PC-3 (cell line): ENCODE results near the gene GLT8D1. TPM values are rescaled to one million over a fixed set of nuclear protein-coding genes. Genes with fewer than 3 reads are reported as not detected.

Experiments
- ATAC-seq: fragments of 200-7000 bp; cut with Tn5 transposase; 2 replicates; pipeline ENCODE4 v1.9.1; 2020; ENCODE audit warnings: mild to moderate bottlenecking, moderate library complexity
- BruUV-seq: library from RNA; stranded (reverse); fragments of 400-500 nt; replicated peaks from 2 replicates; lab custom pipeline; 2021; lab: Mats Ljungman, UMichigan
- CTCF ChIA-PET: fragments of 300-600 bp; sonication (Branson Sonifier 250); formaldehyde crosslinking; loops from one replicate; lab custom pipeline; 2022; ENCODE audit warnings: antibody characterized with exemption; lab: Charles Lee
- POLR2A ChIA-PET: fragments of 300-600 bp; sonication (Branson Sonifier 250); formaldehyde crosslinking; loops from one replicate; lab custom pipeline; 2022; ENCODE audit warnings: antibody characterized with exemption; ENCODE audit not compliant: unreplicated experiment; lab: Charles Lee
- DNase-seq: peaks from one replicate; pipeline ENCODE4 v3.0.0-alpha.2; 2015
- H2AFZ ChIP-seq: fragments of 300-600 bp; sonication (generic); 2 replicates; pipeline ENCODE4 v1.6.0; 2016; ENCODE audit warnings: antibody characterized with exemption, low read length
- H3F3A ChIP-seq: fragments of 300-600 bp; sonication (generic); one replicate; pipeline ENCODE4 v1.6.0; 2017; ENCODE audit warnings: antibody characterized with exemption, low read length, control low read depth, mild to moderate bottlenecking; ENCODE audit not compliant: unreplicated experiment
- H3K27ac ChIP-seq: fragments of 300-600 bp; sonication (generic); 2 replicates; pipeline ENCODE4 v1.5.1; 2016; ENCODE audit warnings: mild to moderate bottlenecking, low read length
- H3K27me3 ChIP-seq: fragments of 300-600 bp; sonication (generic); 2 replicates; pipeline ENCODE4 v1.6.1; 2016; ENCODE audit warnings: low read length, mixed read lengths
- H3K36me3 ChIP-seq: fragments of 300-600 bp; sonication (generic); 2 replicates; pipeline ENCODE4 v1.6.1; 2016; ENCODE audit warnings: low read depth, mixed run types, low read length, mixed read lengths
- H3K4me1 ChIP-seq: fragments of 300-600 bp; sonication (generic); 2 replicates; pipeline ENCODE4 v1.5.1; 2016; ENCODE audit warnings: low read length; ENCODE audit not compliant: insufficient read depth
- H3K4me2 ChIP-seq: fragments of 300-600 bp; sonication (generic); 2 replicates; pipeline ENCODE4 v1.6.0; 2016; ENCODE audit warnings: low read length
- H3K4me3 ChIP-seq: fragments of 300-600 bp; sonication (generic); 2 replicates; pipeline ENCODE4 v1.5.1; 2016; ENCODE audit warnings: mild to moderate bottlenecking, low read length, mixed read lengths
- H3K79me2 ChIP-seq: fragments of 300-600 bp; sonication (generic); 2 replicates; pipeline ENCODE4 v1.6.1; 2017; ENCODE audit warnings: low read length, mixed read lengths
- H3K9ac ChIP-seq: fragments of 300-600 bp; sonication (generic); 2 replicates; pipeline ENCODE4 v1.6.0; 2016; ENCODE audit warnings: mild to moderate bottlenecking, low read length
- H3K9me2 ChIP-seq: fragments of 300-600 bp; sonication (generic); replicated peaks from 2 replicates; pipeline ENCODE4 v1.6.1; 2016; ENCODE audit warnings: mixed run types, low read length, mixed read lengths
- H3K9me3 ChIP-seq: fragments of 300-600 bp; sonication (generic); 2 replicates; pipeline ENCODE4 v1.6.1; 2016; ENCODE audit warnings: low read length, mixed read lengths
- H4K20me1 ChIP-seq: fragments of 300-600 bp; sonication (generic); 2 replicates; pipeline ENCODE4 v1.6.1; 2016; ENCODE audit warnings: low read length, mixed read lengths
- EZH2 ChIP-seq: fragments of 300-600 bp; sonication (generic); IDR thresholded peaks from one replicate; pipeline ENCODE4 v1.6.1; 2017; ENCODE audit warnings: antibody characterized with exemption, mild to moderate bottlenecking, low read length; ENCODE audit not compliant: unreplicated experiment
- EZH2phosphoT487 ChIP-seq: fragments of 300-600 bp; sonication (generic); IDR thresholded peaks from 2 replicates; pipeline ENCODE4 v1.6.1; 2018; ENCODE audit warnings: mild to moderate bottlenecking, antibody characterized with exemption, low read length, borderline replicate concordance
- intact Hi-C: fragments of 100-400 bp; cut with micrococcal nuclease; formaldehyde crosslinking; loops from 2 replicates; pipeline ENCODE4 v1.9.0; 2023
- total RNA-seq: library from RNA; depleted of rRNA; stranded (reverse); fragments of >200 nt; gene quantifications from 2 replicates; pipeline ENCODE4 v1.2.3, GENCODE V29; 2014
- TF ChIP-seq, protein P1 (sequence below): fragments of 300-600 bp; sonication (generic); conservative IDR thresholded peaks from 2 replicates; pipeline ENCODE4 v1.5.1; 2017; ENCODE audit warnings: antibody characterized with exemption, low read depth, mild to moderate bottlenecking, low read length

GLT8D1 gene
- total RNA-seq, 1 experiment from 2014 or later, result 70.2 TPM

DNA sequence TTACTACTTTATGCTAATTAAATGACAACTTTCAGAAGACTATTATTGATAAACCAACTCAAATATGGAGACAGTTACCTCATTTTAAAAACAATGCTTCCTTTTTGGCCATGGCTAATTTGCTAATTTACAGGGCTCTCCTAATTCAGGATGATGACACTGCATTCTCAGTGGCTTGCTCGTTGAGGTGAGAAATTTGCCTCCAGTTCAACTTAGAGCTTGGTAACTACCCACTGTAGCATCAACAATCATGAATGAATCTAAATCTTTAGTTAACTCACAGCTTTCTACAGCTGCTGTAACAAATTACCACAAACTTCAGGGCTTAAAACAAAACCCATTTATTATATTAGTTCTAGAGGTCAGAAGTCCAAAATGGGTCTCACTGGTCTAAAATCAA is 33.9 kb downstream of the GLT8D1 start:
- Histone ChIP-seq H3K4me1 (peaks cover 26% of the 10 kb centered on the region), H3K4me2 (peak overlapping the region; percentile 67), H2AFZ (no peak overlapping the region), H3K27ac (peak overlapping the region; percentile 97), H3F3A (peaks cover 16% of the 10 kb centered on the region), H3K4me3 (peak overlapping the region; percentile 41), H3K9me3 (no peaks in the 10 kb centered on the region), H3K27me3 (no peaks in the 10 kb centered on the region), H3K9ac (peak overlapping the region; percentile 48), H3K79me2 (peaks cover 27% of the 10 kb centered on the region), H3K9me2 (no peaks in the 10 kb centered on the region), H3K36me3 (peaks cover 24% of the 10 kb centered on the region), H4K20me1 (no peaks in the 10 kb centered on the region)
- intact Hi-C loops, result loop anchor here (1.0 kb wide), 1 partner anchor 14 kb away; the partner anchor contains the start of gene PBRM1
- ChIA-PET POLR2A (no interaction called here), CTCF (no interaction called here)
- DNase-seq (no peak), ATAC-seq (no peak)
- TF ChIP-seq, protein P1, sequence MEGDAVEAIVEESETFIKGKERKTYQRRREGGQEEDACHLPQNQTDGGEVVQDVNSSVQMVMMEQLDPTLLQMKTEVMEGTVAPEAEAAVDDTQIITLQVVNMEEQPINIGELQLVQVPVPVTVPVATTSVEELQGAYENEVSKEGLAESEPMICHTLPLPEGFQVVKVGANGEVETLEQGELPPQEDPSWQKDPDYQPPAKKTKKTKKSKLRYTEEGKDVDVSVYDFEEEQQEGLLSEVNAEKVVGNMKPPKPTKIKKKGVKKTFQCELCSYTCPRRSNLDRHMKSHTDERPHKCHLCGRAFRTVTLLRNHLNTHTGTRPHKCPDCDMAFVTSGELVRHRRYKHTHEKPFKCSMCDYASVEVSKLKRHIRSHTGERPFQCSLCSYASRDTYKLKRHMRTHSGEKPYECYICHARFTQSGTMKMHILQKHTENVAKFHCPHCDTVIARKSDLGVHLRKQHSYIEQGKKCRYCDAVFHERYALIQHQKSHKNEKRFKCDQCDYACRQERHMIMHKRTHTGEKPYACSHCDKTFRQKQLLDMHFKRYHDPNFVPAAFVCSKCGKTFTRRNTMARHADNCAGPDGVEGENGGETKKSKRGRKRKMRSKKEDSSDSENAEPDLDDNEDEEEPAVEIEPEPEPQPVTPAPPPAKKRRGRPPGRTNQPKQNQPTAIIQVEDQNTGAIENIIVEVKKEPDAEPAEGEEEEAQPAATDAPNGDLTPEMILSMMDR, result no peak
- TF ChIP-seq EZH2, result no peak
- TF ChIP-seq EZH2phosphoT487, result no peak
- BruUV-seq, result no TSS peak

DNA sequence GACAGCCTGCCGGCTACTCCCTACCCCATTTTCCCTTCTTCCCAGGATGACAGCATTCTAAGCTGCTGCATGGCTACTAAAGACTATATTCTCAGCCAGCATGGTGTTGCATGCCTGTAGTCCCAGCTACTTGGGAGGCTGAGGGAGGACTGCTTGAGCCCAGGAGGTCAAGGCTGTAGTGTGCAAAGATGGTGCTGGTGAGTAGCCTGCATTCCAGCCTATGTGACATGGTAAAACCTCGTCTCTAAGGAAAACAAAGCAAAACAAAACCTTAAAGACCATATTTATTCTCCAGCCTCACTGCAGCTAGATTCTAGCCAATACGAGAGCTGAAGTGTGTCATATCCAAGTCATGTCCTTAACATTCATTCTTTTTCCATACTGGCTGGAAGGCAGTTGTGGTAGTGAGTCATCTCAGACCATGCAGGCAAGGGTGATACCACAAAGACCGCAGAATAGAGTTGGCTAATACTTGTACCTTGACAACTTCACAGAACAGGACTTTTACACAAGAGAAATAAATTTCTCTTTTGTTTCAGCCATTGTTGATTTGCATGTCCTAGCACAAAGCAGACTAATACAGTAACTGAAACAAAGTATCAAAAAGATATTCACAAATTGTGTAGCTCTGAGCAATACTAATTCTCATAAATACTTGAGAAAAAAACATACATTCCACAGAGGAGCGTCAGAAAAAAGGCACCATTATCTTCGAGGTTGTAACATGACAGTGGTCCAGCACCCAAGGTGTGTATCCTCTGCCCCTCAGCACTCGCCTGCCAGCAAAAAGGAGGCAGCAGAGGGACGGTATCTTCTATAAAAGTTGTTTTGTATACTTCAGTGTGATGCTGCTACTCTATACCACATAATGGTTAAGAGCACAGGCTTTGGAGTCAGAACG is 34.7 kb downstream of the GLT8D1 start:
- Histone ChIP-seq H3K27ac (peak overlapping the region; percentile 97), H3K9ac (peak overlapping the region; percentile 75), H3K4me3 (peak overlapping the region; percentile 49), H3K36me3 (peaks cover 22% of the 10 kb centered on the region), H3F3A (peaks cover 16% of the 10 kb centered on the region), H3K79me2 (peaks cover 27% of the 10 kb centered on the region), H3K4me1 (peaks cover 26% of the 10 kb centered on the region), H3K9me3 (no peaks in the 10 kb centered on the region), H3K9me2 (no peaks in the 10 kb centered on the region), H3K27me3 (no peaks in the 10 kb centered on the region), H2AFZ (no peak overlapping the region), H4K20me1 (no peaks in the 10 kb centered on the region), H3K4me2 (peak overlapping the region; percentile 79)
- intact Hi-C loops, result loop anchor here (1.0 kb wide), 1 partner anchor 14 kb away; the partner anchor contains the start of gene PBRM1
- BruUV-seq, result no TSS peak
- ChIA-PET POLR2A (no interaction called here), CTCF (no interaction called here)
- ATAC-seq (peak; percentile 96), DNase-seq (peak; percentile 99)
- no peak for TF ChIP-seq EZH2phosphoT487
- TF ChIP-seq, protein P1, result 0 out of 2 replicates have a peak, but pooled peaks have one; percentile 11

DNA sequence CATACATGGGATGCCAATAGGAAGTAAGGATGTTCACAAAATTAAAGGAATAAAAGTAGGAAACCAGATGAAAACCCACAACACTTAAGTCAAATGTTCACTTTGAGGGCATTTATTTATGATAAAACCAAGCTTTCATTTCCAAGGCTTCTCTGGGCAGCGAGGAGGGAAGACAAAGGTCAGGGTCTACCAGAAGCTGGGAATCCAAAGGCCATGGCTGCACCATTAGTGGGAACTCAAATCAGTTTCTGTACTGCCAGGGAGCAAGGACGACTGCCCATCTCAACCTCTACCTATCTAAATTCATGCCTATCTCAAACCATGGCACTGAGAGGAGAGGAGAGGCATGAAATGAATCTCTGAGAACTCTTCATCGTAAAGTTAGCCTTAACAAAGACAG is 42.5 kb downstream of the GLT8D1 start:
- Histone ChIP-seq H3K27me3 (no peaks in the 10 kb centered on the region), H3K4me1 (no peaks in the 10 kb centered on the region), H4K20me1 (no peaks in the 10 kb centered on the region), H3F3A (no peaks in the 10 kb centered on the region), H3K9ac (no peak overlapping the region), H3K9me3 (no peaks in the 10 kb centered on the region), H2AFZ (no peak overlapping the region), H3K4me2 (no peak overlapping the region), H3K79me2 (no peaks in the 10 kb centered on the region), H3K4me3 (no peak overlapping the region), H3K36me3 (peaks cover 50% of the 10 kb centered on the region), H3K27ac (no peak overlapping the region), H3K9me2 (no peaks in the 10 kb centered on the region)
- ChIA-PET CTCF (no interaction called here), POLR2A (no interaction called here)
- TF ChIP-seq, protein P1, result no peak
- TF ChIP-seq EZH2 (no peak), EZH2phosphoT487 (no peak)
- no TSS peak for BruUV-seq
- DNase-seq, result no peak
- intact Hi-C loops, result no loop called here
- no peak for ATAC-seq
